ENCODE data around the gene PDSS2. TPM values are rescaled to one million over a fixed set of nuclear protein-coding genes. Genes with fewer than 3 reads are reported as not detected.
"Not testable (repeated sequence)": the region's sequence is repeated elsewhere in the genome, so short reads cannot be mapped to it uniquely, and the experiment has no call there.

The PDSS2 gene
- total RNA-seq, 2 donors from 2014 or later = 11.4 to 12.3 TPM

- Mint-ChIP-seq H3K27ac (no peak overlapping the region), H3K27me3 (no peaks in the 10 kb centered on the region), H3K36me3 (ENCODE audit: low read depth) (no peaks in the 10 kb centered on the region), H3K4me1 (no peaks in the 10 kb centered on the region), H3K4me3 (no peak overlapping the region)
- no peak for DNase-seq
- ATAC-seq = no peak
- no peaks in the 10 kb centered on the region for H3K9me3 ChIP-seq (ENCODE audit: control insufficient read depth, low read length, poor library complexity, severe bottlenecking)
Observed at GRCh38 chr6:107180099-107180498, 279.3 kb downstream of the PDSS2 start.

DNA sequence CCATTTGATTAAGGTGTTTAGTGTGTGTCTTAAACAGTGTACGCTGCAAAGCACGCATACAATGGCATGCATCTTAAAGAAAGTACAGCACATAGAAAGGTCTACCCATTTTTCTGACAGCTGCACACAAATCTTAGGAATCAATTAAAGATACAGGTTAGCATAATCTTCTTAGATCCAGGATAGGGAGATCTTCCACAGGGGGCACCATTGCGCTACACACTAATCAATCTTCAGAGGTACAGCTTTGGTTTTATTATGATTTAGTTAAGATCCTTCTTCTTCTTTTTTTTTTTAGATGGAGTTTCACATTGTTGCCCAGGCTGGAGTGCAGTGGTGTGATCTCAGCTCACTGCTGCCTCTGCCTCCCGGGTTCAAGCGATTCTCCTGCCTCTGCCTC, 280.4 kb downstream of the PDSS2 start:
- DNase-seq = no peak
- Mint-ChIP-seq H3K4me3 (no peak overlapping the region), H3K27me3 (no peaks in the 10 kb centered on the region), H3K4me1 (no peaks in the 10 kb centered on the region), H3K36me3 (ENCODE audit: low read depth) (no peaks in the 10 kb centered on the region), H3K27ac (no peak overlapping the region)
- H3K9me3 ChIP-seq (ENCODE audit: control insufficient read depth, low read length, poor library complexity, severe bottlenecking) = no peaks in the 10 kb centered on the region
- ATAC-seq = no peak

DNA sequence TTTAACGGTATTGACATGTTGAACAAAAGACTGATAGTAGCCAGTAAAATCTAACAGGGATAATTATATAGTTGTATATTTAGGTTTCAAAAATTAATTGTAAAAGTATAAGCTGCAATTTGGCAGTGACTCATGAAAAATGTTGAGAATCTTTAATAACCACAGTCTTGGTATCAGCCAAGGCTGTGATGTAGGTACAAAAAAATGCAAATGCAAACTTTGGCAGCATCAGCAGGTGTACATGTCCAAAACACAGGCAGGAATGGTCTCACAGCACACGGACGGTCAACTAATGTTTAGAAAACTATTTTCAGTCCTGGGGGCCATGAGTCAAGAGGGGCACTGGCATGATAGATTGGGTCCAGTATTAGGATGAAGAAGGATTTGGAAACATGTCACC, 285.6 kb downstream of the PDSS2 start:
- no peak for DNase-seq
- Mint-ChIP-seq H3K4me3 (no peak overlapping the region), H3K27me3 (no peaks in the 10 kb centered on the region), H3K27ac (no peak overlapping the region), H3K36me3 (ENCODE audit: low read depth) (no peaks in the 10 kb centered on the region), H3K4me1 (no peaks in the 10 kb centered on the region)
- H3K9me3 ChIP-seq (ENCODE audit: control insufficient read depth, low read length, poor library complexity, severe bottlenecking) = no peaks in the 10 kb centered on the region
- no peak for ATAC-seq

- DNase-seq (no peak), ATAC-seq (no peak)
- Mint-ChIP-seq H3K27me3 (no peaks in the 10 kb centered on the region), H3K27ac (no peak overlapping the region), H3K4me3 (no peak overlapping the region), H3K36me3 (ENCODE audit: low read depth) (no peaks in the 10 kb centered on the region), H3K4me1 (no peaks in the 10 kb centered on the region)
- H3K9me3 ChIP-seq (ENCODE audit: control insufficient read depth, low read length, poor library complexity, severe bottlenecking) = no peaks in the 10 kb centered on the region
Observed at GRCh38 chr6:107171513-107171912, 287.9 kb downstream of the PDSS2 start.

DNA sequence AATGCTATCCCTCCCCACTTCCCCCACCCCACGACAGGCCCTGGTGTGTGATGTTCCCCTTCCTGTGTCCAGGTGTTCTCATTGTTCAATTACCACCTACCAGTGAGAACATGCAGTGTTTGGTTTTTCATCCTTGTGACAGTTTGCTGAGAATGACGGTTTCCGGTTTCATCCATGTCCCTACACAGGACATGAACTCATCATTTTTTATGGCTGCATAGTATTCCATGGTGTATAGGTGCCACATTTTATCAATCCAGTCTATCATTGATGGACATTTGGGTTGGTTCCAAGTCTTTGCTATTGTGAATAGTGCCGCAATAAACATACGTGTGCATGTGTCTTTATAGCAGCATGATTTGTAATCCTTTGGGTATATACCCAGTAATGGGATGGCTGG, 295.1 kb downstream of the PDSS2 start:
- not testable (repeated sequence) for DNase-seq; H3K27me3 Mint-ChIP-seq; H3K27ac Mint-ChIP-seq; ATAC-seq; H3K36me3 Mint-ChIP-seq (ENCODE audit: low read depth); H3K4me3 Mint-ChIP-seq; H3K4me1 Mint-ChIP-seq; H3K9me3 ChIP-seq (ENCODE audit: control insufficient read depth, low read length, poor library complexity, severe bottlenecking)

DNA sequence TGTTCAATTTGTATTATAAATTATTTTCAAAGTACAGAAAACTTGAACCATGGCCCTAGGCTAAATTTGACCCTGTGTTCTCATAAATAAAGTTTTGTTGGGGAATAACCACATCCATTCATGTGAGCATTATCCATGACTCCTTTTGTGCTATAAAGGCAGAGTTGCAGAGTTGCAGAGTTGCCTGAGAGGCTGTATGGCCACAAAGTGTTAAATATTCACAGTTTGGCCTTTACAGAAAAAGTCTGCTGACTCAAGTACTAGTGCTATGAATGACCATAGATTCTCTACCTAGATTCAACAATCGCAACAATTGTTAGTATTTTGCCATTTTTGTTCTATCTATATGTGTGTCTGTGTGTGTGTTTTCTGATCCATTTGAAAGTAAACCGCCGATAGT, 297.8 kb downstream of the PDSS2 start:
- ATAC-seq = no peak
- Mint-ChIP-seq H3K36me3 (ENCODE audit: low read depth) (no peaks in the 10 kb centered on the region), H3K4me3 (no peak overlapping the region), H3K27me3 (no peaks in the 10 kb centered on the region), H3K27ac (no peak overlapping the region), H3K4me1 (peaks cover 3% of the 10 kb centered on the region)
- H3K9me3 ChIP-seq (ENCODE audit: control insufficient read depth, low read length, poor library complexity, severe bottlenecking) = no peaks in the 10 kb centered on the region
- DNase-seq = no peak

DNA sequence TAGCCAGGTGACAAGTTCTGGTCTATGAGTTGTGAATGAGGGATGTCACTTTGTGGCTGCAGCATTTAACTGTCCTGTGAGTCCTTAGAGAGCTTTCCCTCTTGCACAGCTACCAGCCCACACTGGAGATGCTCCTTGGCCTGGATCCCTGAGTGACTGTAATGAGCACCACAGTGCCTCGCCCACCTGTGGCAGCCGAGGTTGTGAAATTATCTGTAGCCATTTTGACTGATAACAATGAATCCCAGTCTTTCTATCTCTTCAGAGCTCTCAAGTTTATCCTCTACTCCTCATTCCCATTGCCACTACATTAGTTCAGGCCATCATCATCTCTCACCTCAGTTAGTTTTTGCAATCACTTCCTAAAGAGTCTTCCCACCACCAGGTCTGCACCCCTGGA, 302.7 kb downstream of the PDSS2 start:
- Mint-ChIP-seq H3K4me1 (peaks cover 3% of the 10 kb centered on the region), H3K4me3 (no peak overlapping the region), H3K27ac (peak overlapping the region; percentile 8), H3K27me3 (no peaks in the 10 kb centered on the region), H3K36me3 (ENCODE audit: low read depth) (peaks cover 2% of the 10 kb centered on the region)
- DNase-seq (no peak), ATAC-seq (no peak)
- no peaks in the 10 kb centered on the region for H3K9me3 ChIP-seq (ENCODE audit: control insufficient read depth, low read length, poor library complexity, severe bottlenecking)

DNA sequence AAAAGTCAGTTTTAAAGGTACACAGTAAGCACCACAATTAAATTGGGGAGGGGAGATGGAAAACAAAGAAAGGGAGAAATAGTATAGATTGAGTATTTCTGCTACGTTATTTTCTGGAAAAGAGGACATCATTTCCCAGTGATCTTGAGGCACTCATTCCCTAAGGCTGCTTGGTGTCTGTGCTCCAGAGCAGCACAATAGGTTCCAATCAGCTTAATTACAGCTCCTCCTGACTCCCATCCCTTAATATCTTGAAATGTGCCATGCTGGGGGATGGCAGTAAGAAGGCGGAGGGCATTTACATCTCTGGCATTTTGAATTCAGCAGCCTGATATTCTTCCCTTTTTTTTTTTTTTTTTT, 304.6 kb downstream of the PDSS2 start:
- no peak overlapping the region for H3K27ac Mint-ChIP-seq
- H3K9me3 ChIP-seq (ENCODE audit: control insufficient read depth, low read length, poor library complexity, severe bottlenecking) = no peaks in the 10 kb centered on the region
- ATAC-seq = no peak
- H3K36me3 Mint-ChIP-seq (ENCODE audit: low read depth) = peaks cover 5% of the 10 kb centered on the region
- no peak overlapping the region for H3K4me3 Mint-ChIP-seq
- peaks cover 6% of the 10 kb centered on the region for H3K4me1 Mint-ChIP-seq
- H3K27me3 Mint-ChIP-seq = no peaks in the 10 kb centered on the region
- DNase-seq = no peak

DNA sequence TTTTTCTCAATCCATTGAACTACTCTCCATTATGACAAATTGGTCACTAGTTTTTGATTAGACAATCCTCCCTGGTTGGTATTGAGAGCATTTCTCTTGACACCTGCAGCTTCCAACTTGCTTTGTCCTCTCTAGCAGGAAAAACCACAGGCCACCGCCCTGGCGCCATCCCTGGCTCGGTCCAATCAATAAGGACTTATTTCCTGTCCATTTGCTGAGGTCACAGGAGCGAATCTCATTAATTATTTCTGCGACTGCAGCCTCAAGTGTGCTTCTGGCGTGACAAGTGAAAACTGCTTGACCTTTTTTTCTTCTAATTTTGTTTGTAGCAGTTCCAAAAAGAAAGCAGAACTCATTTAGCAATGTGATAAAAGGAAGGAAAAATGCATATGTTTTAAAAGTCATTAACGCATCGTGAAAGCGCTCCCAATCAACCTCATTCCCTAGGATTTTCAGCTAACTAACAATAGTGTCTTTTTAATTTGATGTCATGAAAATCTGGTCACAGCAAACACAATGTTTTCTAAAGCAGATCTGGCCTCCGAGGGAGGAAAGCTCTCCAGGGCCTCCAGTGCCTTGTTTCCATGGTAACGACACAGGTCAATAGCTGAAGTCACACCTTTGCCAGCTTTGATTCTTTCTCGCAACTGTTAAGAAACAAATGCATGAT, 305.1 kb downstream of the PDSS2 start:
- H3K4me1 Mint-ChIP-seq = peaks cover 6% of the 10 kb centered on the region
- H3K9me3 ChIP-seq (ENCODE audit: control insufficient read depth, low read length, poor library complexity, severe bottlenecking) = no peaks in the 10 kb centered on the region
- H3K4me3 Mint-ChIP-seq = no peak overlapping the region
- no peak for DNase-seq
- H3K36me3 Mint-ChIP-seq (ENCODE audit: low read depth) = peaks cover 5% of the 10 kb centered on the region
- H3K27ac Mint-ChIP-seq = no peak overlapping the region
- ATAC-seq = no peak
- no peaks in the 10 kb centered on the region for H3K27me3 Mint-ChIP-seq

GRCh38 chr6:107152638-107153430, 306.5 kb downstream of the PDSS2 start:
- peaks cover 6% of the 10 kb centered on the region for H3K4me1 Mint-ChIP-seq
- no peaks in the 10 kb centered on the region for H3K27me3 Mint-ChIP-seq
- no peak for DNase-seq
- no peak overlapping the region for H3K27ac Mint-ChIP-seq
- ATAC-seq = no peak
- H3K9me3 ChIP-seq (ENCODE audit: control insufficient read depth, low read length, poor library complexity, severe bottlenecking) = no peaks in the 10 kb centered on the region
- peaks cover 5% of the 10 kb centered on the region for H3K36me3 Mint-ChIP-seq (ENCODE audit: low read depth)
- H3K4me3 Mint-ChIP-seq = no peak overlapping the region

DNA sequence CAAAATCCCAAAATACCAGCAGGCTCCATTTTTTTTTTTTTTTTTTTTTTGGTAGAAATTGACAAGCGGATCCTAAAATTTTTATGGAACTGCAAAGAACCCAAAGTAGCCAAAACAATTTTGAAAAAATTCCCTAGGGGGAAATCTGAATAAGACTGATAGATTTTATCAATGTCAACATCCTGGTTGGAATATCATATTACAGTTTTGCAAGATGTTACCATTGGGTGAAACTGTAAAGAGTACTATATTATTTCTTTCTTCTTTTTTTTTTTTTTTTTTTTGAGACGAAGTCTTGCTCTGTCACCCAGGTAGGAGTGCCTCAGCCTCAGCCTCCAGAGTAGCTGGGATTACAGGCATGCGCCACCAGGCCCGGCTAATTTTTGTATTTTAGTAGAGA, 314.7 kb downstream of the PDSS2 start:
- H3K4me1 Mint-ChIP-seq = no peaks in the 10 kb centered on the region
- ATAC-seq = no peak
- H3K27ac Mint-ChIP-seq = no peak overlapping the region
- H3K9me3 ChIP-seq (ENCODE audit: control insufficient read depth, low read length, poor library complexity, severe bottlenecking) = no peaks in the 10 kb centered on the region
- H3K36me3 Mint-ChIP-seq (ENCODE audit: low read depth) = no peaks in the 10 kb centered on the region
- no peak overlapping the region for H3K4me3 Mint-ChIP-seq
- H3K27me3 Mint-ChIP-seq = no peaks in the 10 kb centered on the region
- no peak for DNase-seq

DNA sequence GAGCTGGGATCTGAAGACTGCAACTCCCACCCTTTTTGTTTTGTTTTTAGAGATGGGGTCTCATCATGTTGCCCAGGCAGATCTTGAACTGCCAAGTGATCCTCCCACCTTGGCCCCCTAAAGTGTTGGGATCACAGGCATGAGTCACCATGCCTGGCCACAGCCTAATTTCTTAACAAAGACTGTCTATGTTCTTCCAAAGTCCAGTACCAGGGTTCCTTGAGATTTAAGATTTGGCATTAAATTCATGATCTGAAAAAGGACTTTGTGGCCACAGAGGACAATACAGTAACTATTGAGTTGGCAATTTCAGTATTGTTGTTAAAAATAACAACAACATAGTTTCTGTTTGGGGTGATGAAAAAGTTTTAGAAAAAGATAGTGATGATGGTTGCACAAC, 315.4 kb downstream of the PDSS2 start:
- no peak overlapping the region for H3K27ac Mint-ChIP-seq
- no peak overlapping the region for H3K4me3 Mint-ChIP-seq
- no peaks in the 10 kb centered on the region for H3K9me3 ChIP-seq (ENCODE audit: control insufficient read depth, low read length, poor library complexity, severe bottlenecking)
- H3K36me3 Mint-ChIP-seq (ENCODE audit: low read depth) = no peaks in the 10 kb centered on the region
- DNase-seq = no peak
- H3K4me1 Mint-ChIP-seq = no peaks in the 10 kb centered on the region
- ATAC-seq = no peak
- H3K27me3 Mint-ChIP-seq = no peaks in the 10 kb centered on the region

- H3K36me3 Mint-ChIP-seq (ENCODE audit: low read depth) = no peaks in the 10 kb centered on the region
- no peaks in the 10 kb centered on the region for H3K4me1 Mint-ChIP-seq
- no peak overlapping the region for H3K4me3 Mint-ChIP-seq
- ATAC-seq (no peak), DNase-seq (no peak)
- no peaks in the 10 kb centered on the region for H3K27me3 Mint-ChIP-seq
- H3K9me3 ChIP-seq (ENCODE audit: control insufficient read depth, low read length, poor library complexity, severe bottlenecking) = no peaks in the 10 kb centered on the region
- no peak overlapping the region for H3K27ac Mint-ChIP-seq
Observed at GRCh38 chr6:107140581-107140980, 318.8 kb downstream of the PDSS2 start.

DNA sequence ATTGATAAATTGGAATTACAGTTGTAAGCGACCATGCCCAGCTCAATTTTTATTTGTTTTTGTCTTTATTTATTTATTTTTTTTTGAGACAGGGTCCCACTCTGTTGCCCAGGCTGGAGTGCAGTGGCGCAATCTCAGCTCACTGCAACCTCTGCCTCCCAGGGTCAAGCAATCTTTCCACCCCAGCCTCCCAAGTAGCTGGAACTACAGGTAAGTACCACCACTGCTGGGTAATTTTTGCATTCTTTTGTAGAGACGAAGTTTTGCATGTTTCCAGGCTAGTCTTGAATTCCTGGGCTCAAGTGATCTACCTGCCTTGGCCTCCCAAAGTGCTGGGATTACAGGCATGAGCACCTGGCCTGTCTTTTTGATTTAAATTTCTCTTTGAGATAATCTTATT, 323.0 kb downstream of the PDSS2 start:
- DNase-seq; H3K4me3 Mint-ChIP-seq; H3K36me3 Mint-ChIP-seq (ENCODE audit: low read depth); H3K27me3 Mint-ChIP-seq; H3K4me1 Mint-ChIP-seq; H3K9me3 ChIP-seq (ENCODE audit: control insufficient read depth, low read length, poor library complexity, severe bottlenecking); H3K27ac Mint-ChIP-seq; ATAC-seq: not testable (repeated sequence)
